Fibroblast of mammary gland (primary cell): Measurements from ENCODE around the gene ANXA2R.

Experiments used
- DNase-seq: peaks from one replicate; pipeline ENCODE4 v3.0.0-alpha.2; 2010; ENCODE audit warnings: low read depth
- H3K4me3 ChIP-seq: 2 replicates; pipeline ENCODE4 v1.5.1; 2011; ENCODE audit warnings: low read depth, mild to moderate bottlenecking, low read length, moderate library complexity; ENCODE audit not compliant: control insufficient read depth
- CTCF ChIP-seq: conservative IDR thresholded peaks from 2 replicates; pipeline ENCODE4 v1.5.1; 2011; ENCODE audit warnings: low read depth, low read length, inconsistent platforms; ENCODE audit not compliant: control insufficient read depth, insufficient read depth

The ANXA2R gene

GRCh38 chr5:43021151-43021550 is 19.0 kb downstream of the ANXA2R start:
- no peak for TF ChIP-seq CTCF
- no peak for DNase-seq
- H3K4me3 ChIP-seq: no peak overlapping the region

- TF ChIP-seq CTCF: no peak
- peak; percentile 26 for DNase-seq
- H3K4me3 ChIP-seq: peak overlapping the region; percentile 57
Measured at GRCh38 chr5:43020399-43020746, 19.7 kb downstream of the ANXA2R start.

- TF ChIP-seq CTCF: peak; percentile 38
- peak overlapping the region; percentile 57 for H3K4me3 ChIP-seq
- peak; percentile 75 for DNase-seq
Measured at GRCh38 chr5:43019614-43020398, 20.3 kb downstream of the ANXA2R start.

- peak overlapping the region; percentile 57 for H3K4me3 ChIP-seq
- no peak for TF ChIP-seq CTCF
- no peak for DNase-seq
Measured at GRCh38 chr5:43019291-43019613, 20.9 kb downstream of the ANXA2R start.

GRCh38 chr5:43017428-43017815 is 22.7 kb downstream of the ANXA2R start:
- no peak for TF ChIP-seq CTCF
- peak; percentile 50 for DNase-seq
- peak overlapping the region; percentile 73 for H3K4me3 ChIP-seq

- DNase-seq: no peak
- TF ChIP-seq CTCF: no peak
- no peak overlapping the region for H3K4me3 ChIP-seq
Measured at GRCh38 chr5:43016217-43016779, 23.8 kb downstream of the ANXA2R start.

- no peak for DNase-seq
- no peak overlapping the region for H3K4me3 ChIP-seq
- TF ChIP-seq CTCF: no peak
Measured at GRCh38 chr5:43014522-43014921, 25.6 kb downstream of the ANXA2R start.
